Mesendoderm (in vitro differentiated cells): ENCODE data around the gene PCDHGC3.

Source experiments
- DNase-seq: peaks from one replicate; pipeline ENCODE4 v3.0.0; 2013
- H2AK5ac ChIP-seq: 2 replicates; pipeline ENCODE4 v1.6.1; 2013; ENCODE audit warnings: low read length, inconsistent platforms
- H2BK120ac ChIP-seq: 2 replicates; pipeline ENCODE4 v1.6.1; 2013; ENCODE audit warnings: low read depth, mild to moderate bottlenecking, low read length, moderate library complexity, mixed read lengths
- H2BK15ac ChIP-seq: replicated peaks from 2 replicates; pipeline ENCODE4 v1.6.1; 2013; ENCODE audit warnings: low read depth, mild to moderate bottlenecking, moderate library complexity
- H2BK5ac ChIP-seq: 2 replicates; pipeline ENCODE4 v1.6.1; 2013; ENCODE audit warnings: low read length, inconsistent platforms
- H3K18ac ChIP-seq: 2 replicates; pipeline ENCODE4 v1.6.1; 2013; ENCODE audit warnings: mild to moderate bottlenecking, low read length, mixed read lengths
- H3K23ac ChIP-seq: one replicate; pipeline ENCODE4 v1.6.1; 2013; ENCODE audit warnings: low read length
- H3K27ac ChIP-seq: 2 replicates; pipeline ENCODE4 v1.5.1; 2013; ENCODE audit warnings: low read depth, mild to moderate bottlenecking, inconsistent platforms, low read length, moderate library complexity
- H3K27me3 ChIP-seq: 2 replicates; pipeline ENCODE4 v1.6.1; 2013; ENCODE audit warnings: low read length, control low read depth, mild to moderate bottlenecking, inconsistent platforms; ENCODE audit not compliant: insufficient read depth, poor library complexity
- H3K36me3 ChIP-seq: 2 replicates; pipeline ENCODE4 v1.6.1; 2013; ENCODE audit warnings: low read length, inconsistent platforms; ENCODE audit not compliant: control insufficient read depth, insufficient read depth
- H3K4ac ChIP-seq: one replicate; pipeline ENCODE4 v1.6.1; 2013; ENCODE audit warnings: low read depth, mild to moderate bottlenecking, low read length, moderate library complexity
- H3K4me1 ChIP-seq: 2 replicates; pipeline ENCODE4 v1.6.1; 2013; ENCODE audit warnings: low read depth, low read length, inconsistent platforms; ENCODE audit not compliant: control insufficient read depth
- H3K4me2 ChIP-seq: 2 replicates; pipeline ENCODE4 v1.6.1; 2013; ENCODE audit warnings: low read length
- H3K4me3 ChIP-seq: 2 replicates; pipeline ENCODE4 v1.5.1; 2013; ENCODE audit warnings: mild to moderate bottlenecking, low read length
- H3K56ac ChIP-seq: one replicate; pipeline ENCODE4 v1.6.1; 2013; ENCODE audit warnings: low read length
- H3K79me1 ChIP-seq: 2 replicates; pipeline ENCODE4 v1.6.1; 2013; ENCODE audit warnings: low read length, inconsistent platforms
- H3K79me2 ChIP-seq: 2 replicates; pipeline ENCODE4 v1.6.1; 2013; ENCODE audit warnings: mild to moderate bottlenecking, low read length; ENCODE audit not compliant: control insufficient read depth, insufficient read depth
- H3K9ac ChIP-seq: 2 replicates; pipeline ENCODE4 v1.6.1; 2013; ENCODE audit warnings: low read length, inconsistent platforms
- H4K5ac ChIP-seq: one replicate; pipeline ENCODE4 v1.6.1; 2013; ENCODE audit warnings: low read length
- H4K8ac ChIP-seq: one replicate; pipeline ENCODE4 v1.6.1; 2013; ENCODE audit warnings: low read depth, mild to moderate bottlenecking, control low read depth, low read length, moderate library complexity
- WGBS: extraction: QIAGEN DNeasy Blood & Tissue Kit; methylation state at CpG from one replicate; pipeline ENCODE4 v1.1.7; 2013; ENCODE audit warnings: low lambda C conversion rate, missing lambda C conversion rate; ENCODE audit not compliant: insufficient coverage; ENCODE audit errors: extremely low coverage; 5-methylcytosine and 5-hydroxymethylcytosine counted together

PCDHGC3 gene

GRCh38 chr5:141478321-141478945 lies 2.7 kb downstream of the PCDHGC3 start:
- no peak overlapping the region for H3K27ac ChIP-seq
- no peak overlapping the region for H3K4ac ChIP-seq
- H3K79me2 ChIP-seq, result no peaks in the 10 kb centered on the region
- no peak overlapping the region for H3K23ac ChIP-seq
- no peak overlapping the region for H3K4me3 ChIP-seq
- no peak overlapping the region for H2BK120ac ChIP-seq
- no peaks in the 10 kb centered on the region for H3K36me3 ChIP-seq
- no peak overlapping the region for H3K9ac ChIP-seq
- H3K4me1 ChIP-seq, result peaks cover 4% of the 10 kb centered on the region
- H4K8ac ChIP-seq, result no peak overlapping the region
- no peak overlapping the region for H3K18ac ChIP-seq
- H2BK15ac ChIP-seq, result no peak overlapping the region
- no CpG with 5 or more reads among the region's 20 CpGs for WGBS
- peak; percentile 57 for DNase-seq
- no peak overlapping the region for H2BK5ac ChIP-seq
- H3K4me2 ChIP-seq, result no peak overlapping the region
- H3K27me3 ChIP-seq, result no peaks in the 10 kb centered on the region
- H4K5ac ChIP-seq, result no peak overlapping the region
- H2AK5ac ChIP-seq, result no peak overlapping the region
- H3K56ac ChIP-seq, result no peak overlapping the region
- no peaks in the 10 kb centered on the region for H3K79me1 ChIP-seq

DNA sequence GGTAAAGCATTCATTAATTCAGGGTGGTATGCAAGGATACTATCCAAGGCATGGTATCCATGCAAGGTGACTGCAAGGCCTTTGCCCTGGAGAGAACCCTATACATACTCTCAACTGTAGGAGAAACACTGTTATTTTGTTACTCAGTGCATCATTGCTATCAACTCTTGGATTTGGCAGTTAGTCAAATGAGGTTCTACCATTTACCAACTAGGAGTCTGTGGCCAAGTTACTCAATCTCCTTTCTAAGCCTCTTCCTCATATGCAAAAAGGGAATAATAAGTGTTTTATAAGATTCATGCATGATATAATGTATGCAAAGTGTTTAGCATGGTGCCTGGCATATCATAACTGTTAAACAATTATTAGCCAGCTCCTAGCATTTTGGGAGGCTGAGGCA lies 4.0 kb downstream of the PCDHGC3 start:
- no peak overlapping the region for H3K4ac ChIP-seq
- H4K5ac ChIP-seq, result no peak overlapping the region
- H3K18ac ChIP-seq, result no peak overlapping the region
- no peak overlapping the region for H2BK15ac ChIP-seq
- no peak overlapping the region for H3K56ac ChIP-seq
- H3K23ac ChIP-seq, result no peak overlapping the region
- H2BK5ac ChIP-seq, result no peak overlapping the region
- no peaks in the 10 kb centered on the region for H3K27me3 ChIP-seq
- no peaks in the 10 kb centered on the region for H3K79me2 ChIP-seq
- H3K9ac ChIP-seq, result no peak overlapping the region
- no peak overlapping the region for H3K27ac ChIP-seq
- no peaks in the 10 kb centered on the region for H3K36me3 ChIP-seq
- no peak overlapping the region for H2BK120ac ChIP-seq
- no peak for DNase-seq
- H3K79me1 ChIP-seq, result no peaks in the 10 kb centered on the region
- H4K8ac ChIP-seq, result no peak overlapping the region
- no peak overlapping the region for H2AK5ac ChIP-seq
- peaks cover 8% of the 10 kb centered on the region for H3K4me1 ChIP-seq
- H3K4me2 ChIP-seq, result no peak overlapping the region
- H3K4me3 ChIP-seq, result no peak overlapping the region

DNA sequence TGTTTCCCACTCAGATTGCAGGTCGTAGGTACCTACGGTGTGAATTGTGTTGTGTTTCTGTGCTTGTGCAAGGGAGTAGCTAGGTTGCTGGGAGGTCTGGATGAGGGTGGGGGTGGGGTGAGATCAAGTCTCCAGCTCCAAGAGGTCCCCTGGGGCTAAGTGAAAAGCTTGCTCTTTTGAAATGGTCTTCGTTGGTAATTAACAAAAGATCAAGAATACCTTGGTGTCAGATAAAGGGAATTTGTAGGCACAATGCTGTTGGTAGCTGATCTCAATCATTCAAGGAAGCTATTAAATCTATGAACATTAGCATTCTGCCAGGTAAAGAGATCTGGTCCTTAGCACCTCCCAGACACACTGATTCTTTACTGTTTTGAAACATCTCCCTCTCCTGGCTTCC lies 8.1 kb downstream of the PCDHGC3 start:
- H3K36me3 ChIP-seq, result no peaks in the 10 kb centered on the region
- H3K56ac ChIP-seq, result no peak overlapping the region
- no peak overlapping the region for H3K23ac ChIP-seq
- H2BK5ac ChIP-seq, result peak overlapping the region; percentile 23
- H2BK120ac ChIP-seq, result no peak overlapping the region
- H3K27me3 ChIP-seq, result no peaks in the 10 kb centered on the region
- no peak overlapping the region for H3K18ac ChIP-seq
- H3K9ac ChIP-seq, result peak overlapping the region; percentile 8
- peak overlapping the region; percentile 21 for H3K4me2 ChIP-seq
- no peak overlapping the region for H3K4me3 ChIP-seq
- H3K79me2 ChIP-seq, result no peaks in the 10 kb centered on the region
- peaks cover 1% of the 10 kb centered on the region for H3K79me1 ChIP-seq
- no peak overlapping the region for H4K5ac ChIP-seq
- peak overlapping the region; percentile 8 for H3K27ac ChIP-seq
- no peak overlapping the region for H4K8ac ChIP-seq
- H2AK5ac ChIP-seq, result no peak overlapping the region
- WGBS, result no CpG with 5 or more reads among the region's 3 CpGs
- no peak overlapping the region for H3K4ac ChIP-seq
- no peak overlapping the region for H2BK15ac ChIP-seq
- peaks cover 15% of the 10 kb centered on the region for H3K4me1 ChIP-seq
- DNase-seq, result peak; percentile 78

DNA sequence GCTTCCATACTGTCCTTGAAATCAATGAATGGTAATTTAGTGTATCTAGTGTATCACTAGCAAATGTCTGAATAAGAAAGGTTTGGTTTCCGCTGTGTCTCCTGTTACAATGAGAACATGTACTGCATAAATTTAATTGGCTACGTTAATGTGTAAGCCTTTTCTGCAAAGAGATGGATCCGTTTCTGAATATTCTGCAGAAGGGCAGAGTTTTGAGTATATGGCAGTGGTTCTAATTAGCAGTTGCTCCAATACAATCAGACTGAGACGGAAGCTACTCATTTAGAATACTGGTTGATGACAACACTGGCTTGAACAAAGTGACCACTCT lies 8.5 kb downstream of the PCDHGC3 start:
- Histone ChIP-seq H3K27ac (peak overlapping the region; percentile 8), H3K4me3 (no peak overlapping the region)
- WGBS, result no CpG with 5 or more reads among the region's 4 CpGs

GRCh38 chr5:141484641-141485311 lies 9.0 kb downstream of the PCDHGC3 start, which contains the start of gene PCDHGC4:
Gene PCDHGC4 (plus strand): TSS chr5:141485030. CDS start chr5:141485174, 144 bp downstream.
- peaks cover 1% of the 10 kb centered on the region for H3K79me1 ChIP-seq
- H2BK120ac ChIP-seq, result no peak within 1 kb of the TSS
- no peaks in the 10 kb centered on the region for H3K27me3 ChIP-seq
- no CpG with 5 or more reads among the region's 39 CpGs for WGBS
- no peak within 1 kb of the TSS for H2AK5ac ChIP-seq
- H3K4me3 ChIP-seq, result peak within 1 kb of the TSS; percentile 36
- H3K18ac ChIP-seq, result no peak within 1 kb of the TSS
- peak within 1 kb of the TSS; percentile 96 for H3K4me2 ChIP-seq
- DNase-seq, result peak; percentile 91
- H3K4ac ChIP-seq, result no peak within 1 kb of the TSS
- H3K4me1 ChIP-seq, result peaks cover 15% of the 10 kb centered on the region
- no peak within 1 kb of the TSS for H2BK5ac ChIP-seq
- H4K8ac ChIP-seq, result no peak within 1 kb of the TSS
- peak within 1 kb of the TSS; percentile 8 for H3K27ac ChIP-seq
- no peaks in the 10 kb centered on the region for H3K36me3 ChIP-seq
- H3K9ac ChIP-seq, result peak within 1 kb of the TSS; percentile 73
- no peak within 1 kb of the TSS for H3K23ac ChIP-seq
- no peak within 1 kb of the TSS for H2BK15ac ChIP-seq
- H3K79me2 ChIP-seq, result no peaks in the 10 kb centered on the region
- no peak within 1 kb of the TSS for H4K5ac ChIP-seq
- H3K56ac ChIP-seq, result peak within 1 kb of the TSS; percentile 84

More for the DNA sequence above, 8.5 kb downstream of the PCDHGC3 start:
- H2AK5ac ChIP-seq, result no peak overlapping the region
- no peak overlapping the region for H2BK15ac ChIP-seq
- no peaks in the 10 kb centered on the region for H3K27me3 ChIP-seq
- H4K8ac ChIP-seq, result no peak overlapping the region
- no peak for DNase-seq
- H3K36me3 ChIP-seq, result no peaks in the 10 kb centered on the region
- H3K18ac ChIP-seq, result no peak overlapping the region
- H3K9ac ChIP-seq, result no peak overlapping the region
- H2BK5ac ChIP-seq, result no peak overlapping the region
- H3K4me2 ChIP-seq, result peak overlapping the region; percentile 21
- peaks cover 1% of the 10 kb centered on the region for H3K79me1 ChIP-seq
- peaks cover 15% of the 10 kb centered on the region for H3K4me1 ChIP-seq
- H3K23ac ChIP-seq, result no peak overlapping the region
- peak overlapping the region; percentile 84 for H3K56ac ChIP-seq
- no peak overlapping the region for H3K4ac ChIP-seq
- no peak overlapping the region for H4K5ac ChIP-seq
- no peak overlapping the region for H2BK120ac ChIP-seq
- no peaks in the 10 kb centered on the region for H3K79me2 ChIP-seq
